Pancreas (tissue), 10 donors: Measurements from ENCODE around the gene MAFF. TPM values are rescaled to one million over a fixed set of nuclear protein-coding genes. Genes with fewer than 3 reads are reported as not detected.
"Not testable (repeated sequence)": the region's sequence is repeated elsewhere in the genome, so short reads cannot be mapped to it uniquely, and the experiment has no call there.

Source experiments
- ATAC-seq, 4 donors: fragments of 200-7000 bp; cut with Tn5 transposase; one replicate each; pipeline versions ENCODE4 v1.8.0 to v1.9.1; 2020; ENCODE audit warnings: mild to moderate bottlenecking in 4 of 4, moderate library complexity in 4 of 4
- DNase-seq, 6 donors: peaks; one replicate each; pipeline ENCODE4 v3.0.0-alpha.2; 2020
- FAIRE-seq: peaks from 2 replicates; lab custom pipeline; 2012; peaks lifted over from hg19 to GRCh38; lab: Jason Lieb, UNC
- H3K27ac ChIP-seq, 4 donors: fragments of 200-600 bp; sonication (generic); 1 replicate in 3 of 4; 2 replicates in 1 of 4; pipeline versions ENCODE4 v1.5.0 to v1.8.0; 2020
- H3K27me3 ChIP-seq, 4 donors: fragments of 200-600 bp; one replicate each; pipeline ENCODE4 v1.8.0; 2021
- H3K36me3 ChIP-seq, 3 donors: fragments of 200-600 bp; sonication (generic) in 1 of 3; one replicate each; pipeline versions ENCODE4 v1.5.0 to v1.8.0; 2020 to 2021
- H3K4me1 ChIP-seq, 3 donors: fragments of 200-600 bp; one replicate each; pipeline ENCODE4 v1.8.0; 2021
- H3K4me3 ChIP-seq, 4 donors: fragments of 200-600 bp; sonication (generic) in 2 of 4; one replicate each; pipeline versions ENCODE4 v1.5.0 to v1.8.0; 2020 to 2021
- H3K9me3 ChIP-seq, 4 donors: fragments of 200-600 bp; one replicate each; pipeline ENCODE4 v1.8.0; 2021
- WGBS, 2 donors: extraction: QIAGEN DNeasy Blood & Tissue Kit; methylation state at CpG; one replicate each; pipeline ENCODE4 v1.1.7; 2013; 5-methylcytosine and 5-hydroxymethylcytosine counted together
- intact Hi-C, 3 donors: fragments of 100-400 bp; cut with DNase I; formaldehyde crosslinking; loops; one replicate each; pipeline versions ENCODE4 v1.11.1 to v1.14.2; 2022
- polyA plus RNA-seq, 2 donors: library from polyadenylated mRNA; stranded (reverse); fragments of 200-250 nt; gene quantifications; one replicate each; pipeline ENCODE4 v1.2.3, GENCODE V29; 2013
- total RNA-seq, 6 donors: library from RNA; stranded (reverse); fragmentation: NEBNext Ultra II Directional in 4 of 6; extraction: Animal tissue kit (Norgen Biotek cat#: 25700) in 4 of 6; gene quantifications; one replicate each; pipeline versions ENCODE4 v1.2.1 to v1.2.4, GENCODE V29; 2021 to 2023
- TF ChIP-seq, protein P1 (sequence below), 4 donors: fragments of 200-600 bp; sonication (generic) in 3 of 4; IDR thresholded peaks; one replicate each; pipeline versions ENCODE4 v1.5.0 to v1.8.0; 2021; ENCODE audit warnings: antibody characterized with exemption in 4 of 4
- donor health status: healthy with polysubstance abuse.
- donor health status: DM: no; HTN: no; CAD: no; lungs with moderate emphysema.
- donor health status: DM: no; HTN: no; CAD: no.
- donor health status: control.
- donor health status: control.
- donor health status: Bipolar disorder and iron deficiency.
- donor health status: DM: yes; HTN: yes; CAD: no.
- donor health status: DM: no; HTN: no; CAD: no.
- donor health status: DM: no; HTN: no; CAD: no.
- donor health status: DM: yes; HTN: yes; CAD: no.

MAFF gene
- total and polyA plus RNA-seq, 8 donors = 3.4 to 16.7 (median 7.7) TPM

DNA sequence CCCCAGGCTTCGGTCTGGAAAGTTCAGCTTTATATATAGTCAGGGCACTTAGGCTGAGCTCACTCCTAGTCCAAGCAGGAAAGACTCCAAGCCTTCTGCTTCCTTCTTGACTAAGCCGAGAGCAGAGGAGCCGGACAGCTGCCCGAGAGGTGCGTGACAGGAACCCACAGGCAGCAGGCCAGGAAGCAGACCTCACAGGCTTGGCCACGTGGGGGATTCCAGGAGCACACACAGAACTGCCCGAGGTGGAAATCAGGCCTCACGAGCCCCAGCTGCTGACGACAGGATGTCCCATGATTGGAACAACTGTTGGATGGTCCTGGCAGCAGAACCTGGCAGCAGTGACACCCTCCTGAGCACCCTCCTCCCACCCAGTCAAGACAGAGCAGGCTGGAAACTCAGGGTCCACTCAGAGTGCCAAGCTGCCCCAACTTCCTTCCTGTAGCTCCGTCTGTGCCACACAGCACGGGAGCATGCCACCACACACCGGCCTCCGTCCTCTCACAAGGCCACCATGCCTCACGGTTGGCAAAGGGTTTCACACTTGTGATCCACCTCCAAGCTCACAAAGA is 25.5 kb upstream of the MAFF start:
- Histone ChIP-seq H3K27ac (peak overlapping the region; percentile 3 to 76 (median 28)), H3K36me3 (no peaks in the 10 kb centered on the region), H3K27me3 (no peaks in the 10 kb centered on the region), H3K9me3 (no peaks in the 10 kb centered on the region), H3K4me3 (no peak overlapping the region), H3K4me1 (peaks cover 0 to 22% (median 4%) of the 10 kb centered on the region in 3 donors)
- intact Hi-C loops = no loop called here
- FAIRE-seq = no peak
- TF ChIP-seq, protein P1, sequence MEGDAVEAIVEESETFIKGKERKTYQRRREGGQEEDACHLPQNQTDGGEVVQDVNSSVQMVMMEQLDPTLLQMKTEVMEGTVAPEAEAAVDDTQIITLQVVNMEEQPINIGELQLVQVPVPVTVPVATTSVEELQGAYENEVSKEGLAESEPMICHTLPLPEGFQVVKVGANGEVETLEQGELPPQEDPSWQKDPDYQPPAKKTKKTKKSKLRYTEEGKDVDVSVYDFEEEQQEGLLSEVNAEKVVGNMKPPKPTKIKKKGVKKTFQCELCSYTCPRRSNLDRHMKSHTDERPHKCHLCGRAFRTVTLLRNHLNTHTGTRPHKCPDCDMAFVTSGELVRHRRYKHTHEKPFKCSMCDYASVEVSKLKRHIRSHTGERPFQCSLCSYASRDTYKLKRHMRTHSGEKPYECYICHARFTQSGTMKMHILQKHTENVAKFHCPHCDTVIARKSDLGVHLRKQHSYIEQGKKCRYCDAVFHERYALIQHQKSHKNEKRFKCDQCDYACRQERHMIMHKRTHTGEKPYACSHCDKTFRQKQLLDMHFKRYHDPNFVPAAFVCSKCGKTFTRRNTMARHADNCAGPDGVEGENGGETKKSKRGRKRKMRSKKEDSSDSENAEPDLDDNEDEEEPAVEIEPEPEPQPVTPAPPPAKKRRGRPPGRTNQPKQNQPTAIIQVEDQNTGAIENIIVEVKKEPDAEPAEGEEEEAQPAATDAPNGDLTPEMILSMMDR (IDR thresholded peaks at IDR 0.05) = no peak
- peak in 2 of 4 donors; percentile 1 to 8 for ATAC-seq
- WGBS, 2 donors = 71 to 78% methylated on average over 14 of the region's 14 CpGs
- DNase-seq = peak in 3 of 6 donors; percentile 51 to 60 (median 57)

DNA sequence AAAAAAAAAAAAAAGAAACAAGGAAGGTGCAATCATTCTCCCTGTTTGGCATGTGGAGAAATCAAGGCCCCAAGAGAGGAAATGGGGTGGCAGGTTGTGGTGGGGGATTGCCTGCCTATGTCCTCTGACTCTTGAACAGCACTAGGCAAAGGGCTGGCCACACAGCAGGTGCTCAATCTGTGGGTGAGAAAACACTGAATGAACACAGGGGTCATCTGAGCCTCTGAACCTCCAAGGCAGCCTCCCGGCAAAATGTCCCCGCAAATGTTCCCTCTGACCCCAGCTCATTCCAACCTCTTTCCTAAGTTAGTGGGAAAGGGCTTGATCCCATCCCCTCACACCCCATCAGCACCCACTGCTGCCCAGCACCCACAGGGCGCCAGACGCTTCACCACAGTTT is 24.8 kb upstream of the MAFF start:
- Histone ChIP-seq H3K27ac (peak overlapping the region in 1 of 4 donors; percentile 76), H3K4me1 (peaks cover 0 to 23% (median 4%) of the 10 kb centered on the region in 3 donors), H3K36me3 (no peaks in the 10 kb centered on the region), H3K9me3 (no peaks in the 10 kb centered on the region), H3K27me3 (no peaks in the 10 kb centered on the region), H3K4me3 (no peak overlapping the region)
- DNase-seq = peak in 1 of 6 donors; percentile 21
- TF ChIP-seq, protein P1 (IDR thresholded peaks at IDR 0.05) = no peak
- FAIRE-seq = no peak
- 97% methylated on average over 4 of the region's 4 CpGs for WGBS, 2 donors
- ATAC-seq = no peak
- intact Hi-C loops = no loop called here

DNA sequence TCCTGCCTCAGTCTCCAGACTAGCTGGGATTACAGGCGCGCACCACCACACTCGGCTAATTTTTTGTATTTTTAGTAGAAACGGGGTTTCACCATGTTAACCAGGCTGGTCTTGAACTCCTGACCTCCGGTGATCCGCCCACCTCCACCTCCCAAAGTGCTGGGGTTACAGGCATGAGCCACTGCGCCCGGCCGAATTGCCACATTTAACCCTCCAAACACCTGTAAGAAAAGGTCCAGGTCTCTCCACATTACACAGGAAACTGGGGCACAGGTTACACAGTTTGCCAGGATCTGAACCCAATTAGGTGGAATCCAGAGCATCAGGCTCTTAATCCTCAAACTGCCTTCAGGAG is 24.2 kb upstream of the MAFF start:
- intact Hi-C loops, H3K9me3 ChIP-seq, FAIRE-seq, H3K27me3 ChIP-seq, ATAC-seq, H3K36me3 ChIP-seq, H3K4me3 ChIP-seq: not testable (repeated sequence)
- WGBS, 2 donors = 85% methylated on average over 9 of the region's 9 CpGs
- DNase-seq = peak in 1 of 6 donors; percentile 30
- Histone ChIP-seq H3K27ac (peak overlapping the region; percentile 49 to 76 (median 56)), H3K4me1 (peaks cover 0 to 24% (median 4%) of the 10 kb centered on the region in 3 donors)

DNA sequence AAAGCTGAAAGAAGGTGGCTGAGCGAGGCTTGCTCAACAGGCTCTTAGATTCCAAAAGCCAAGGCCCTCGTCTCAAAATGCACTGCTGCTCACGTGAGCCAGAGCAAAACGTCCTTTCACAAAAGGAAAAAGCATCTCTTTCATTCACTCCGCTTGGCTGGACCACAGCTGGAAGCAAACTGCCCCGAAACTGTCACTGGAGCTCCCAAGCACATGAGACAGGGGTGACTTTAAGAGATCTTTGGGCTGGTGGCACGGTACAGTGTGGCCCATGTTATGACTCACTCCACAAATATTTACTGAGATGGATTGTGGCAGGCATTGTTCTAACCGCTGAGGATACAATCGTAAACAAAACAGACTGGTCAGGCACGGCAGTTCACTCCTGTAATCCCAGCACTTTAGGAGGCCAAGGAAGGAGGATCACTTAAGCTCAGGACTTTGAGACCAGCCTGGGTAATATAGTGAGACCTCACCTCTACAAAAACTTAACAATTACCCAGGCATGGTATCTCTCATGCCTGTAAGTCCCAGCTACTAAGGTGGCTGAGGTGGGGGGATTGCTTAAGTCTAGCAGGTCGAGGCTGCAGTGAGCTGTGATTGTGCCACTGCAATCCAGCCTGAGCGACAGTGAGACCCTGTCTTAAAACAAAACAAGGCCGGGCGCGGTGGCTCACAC is 23.7 kb upstream of the MAFF start:
- FAIRE-seq = no peak
- Histone ChIP-seq H3K4me3 (no peak overlapping the region), H3K27ac (peak overlapping the region; percentile 49 to 76 (median 56)), H3K27me3 (no peaks in the 10 kb centered on the region), H3K36me3 (no peaks in the 10 kb centered on the region), H3K9me3 (no peaks in the 10 kb centered on the region), H3K4me1 (peaks cover 0 to 22% (median 4%) of the 10 kb centered on the region in 3 donors)
- DNase-seq = peak in 1 of 6 donors; percentile 47
- intact Hi-C loops = no loop called here
- TF ChIP-seq, protein P1 (IDR thresholded peaks at IDR 0.05) = no peak
- WGBS, 2 donors = 50% methylated on average over 15 of the region's 15 CpGs
- peak in 2 of 4 donors; percentile 9 to 13 for ATAC-seq

DNA sequence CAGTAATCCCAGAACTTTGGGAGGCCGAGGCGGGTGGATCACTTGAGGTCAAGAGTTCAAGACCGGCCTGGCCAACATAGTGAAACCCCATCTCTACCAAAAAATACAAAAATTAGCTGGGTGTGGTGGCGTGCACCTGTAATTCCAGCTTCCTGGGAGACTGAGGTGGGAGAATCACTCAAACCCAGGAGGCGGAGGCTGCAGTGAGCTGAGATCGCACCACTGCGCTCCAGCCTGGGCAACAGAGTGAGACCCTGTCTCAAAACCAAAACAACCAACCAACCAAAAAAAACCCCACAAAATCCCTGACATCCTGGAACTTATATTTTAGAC is 23.2 kb upstream of the MAFF start:
- not testable (repeated sequence) for DNase-seq, H3K4me3 ChIP-seq
- H3K4me1 ChIP-seq = peaks cover 0 to 20% (median 4%) of the 10 kb centered on the region in 3 donors

More for the DNA sequence above, 23.2 kb upstream of the MAFF start:
- H3K9me3 ChIP-seq, FAIRE-seq, H3K36me3 ChIP-seq, H3K27me3 ChIP-seq, ATAC-seq, intact Hi-C loops: not testable (repeated sequence)
- 93 to 94% methylated on average over 7 of the region's 7 CpGs for WGBS, 2 donors
- H3K27ac ChIP-seq = peak overlapping the region in 3 of 4 donors; percentile 49 to 76 (median 62)
